K562 (cell line): ENCODE results near the gene CAPS. TPM values are rescaled to one million over a fixed set of nuclear protein-coding genes. Genes with fewer than 3 reads are reported as not detected.

Experiments used
- ATAC-seq: fragments of 200-7000 bp; cut with Tn5 transposase; 3 replicates; pipeline ENCODE4 v1.9.1; 2020; ENCODE audit warnings: moderate library complexity
- BruUV-seq: library from RNA; stranded (reverse); fragments of 400-500 nt; replicated peaks from 2 replicates; lab custom pipeline; 2021; lab: Mats Ljungman, UMichigan
- CTCF ChIA-PET: fragments of 300-600 bp; formaldehyde crosslinking; extraction: SDS; loops from one replicate; lab custom pipeline; 2021; ENCODE audit warnings: low intra/inter-chr PET ratio; lab: Yijun Ruan, JAX
- POLR2A ChIA-PET: fragments of 300-600, 350-650 bp; sonication (Branson Sonifier 250); formaldehyde crosslinking; extraction: SDS; loops from one replicate; lab custom pipeline; 2021; ENCODE audit warnings: antibody characterized with exemption, inconsistent platforms; lab: Yijun Ruan, JAX
- DNase-seq, 4 experiments: peaks; one replicate each; pipeline versions ENCODE4 v3.0.0 to v3.0.0-alpha.2; 2011 to 2018; ENCODE audit warnings: low spot score in 3 of 4, mixed read lengths in 3 of 4; ENCODE audit errors: extremely low read depth in 1 of 4
- FAIRE-seq: peaks from 2 replicates; lab custom pipeline; 2011; peaks lifted over from hg19 to GRCh38; lab: Jason Lieb, UNC
- H2AFZ ChIP-seq: 2 replicates; pipeline ENCODE4 v1.6.0; 2011; ENCODE audit warnings: low read depth, low read length, control low read depth, inconsistent platforms
- H3K27ac ChIP-seq: fragments of 200-600 bp; 3 replicates; pipeline ENCODE4 v1.8.0; 2011; ENCODE audit warnings: low read depth, mild to moderate bottlenecking, control low read depth, inconsistent platforms, low read length, moderate library complexity, mixed read lengths; ENCODE audit errors: extremely low read depth
- H3K27me3 ChIP-seq, 2 experiments: fragments of 300-600 bp in 1 of 2; 2 replicates in 1 of 2; 3 replicates in 1 of 2; pipeline versions ENCODE4 v1.6.0 to v1.8.0; 2011; ENCODE audit warnings: inconsistent platforms in 2 of 2, low read length in 2 of 2, mild to moderate bottlenecking in 1 of 2, mixed read lengths in 1 of 2, moderate library complexity in 1 of 2; ENCODE audit not compliant: control insufficient read depth in 2 of 2, insufficient read depth in 2 of 2
- H3K36me3 ChIP-seq: fragments of 300-600 bp; 3 replicates; pipeline ENCODE4 v1.8.0; 2011; ENCODE audit warnings: mild to moderate bottlenecking, low read length, inconsistent platforms; ENCODE audit not compliant: control insufficient read depth, insufficient read depth
- H3K4me1 ChIP-seq, 2 experiments: fragments of 200-600 bp in 1 of 2; replicated peaks in 1 of 2; 2 replicates in 1 of 2; 3 replicates in 1 of 2; pipeline versions ENCODE4 v1.5.1 to v1.8.0; 2011; ENCODE audit warnings: inconsistent platforms in 2 of 2, low read length in 2 of 2, mild to moderate bottlenecking in 1 of 2, mixed read lengths in 1 of 2, moderate library complexity in 1 of 2; ENCODE audit not compliant: control insufficient read depth in 2 of 2, insufficient read depth in 2 of 2
- H3K4me2 ChIP-seq: 2 replicates; pipeline ENCODE4 v1.6.1; 2011; ENCODE audit warnings: low read length, control low read depth, inconsistent platforms, mixed read lengths; ENCODE audit not compliant: insufficient read depth
- H3K4me3 ChIP-seq: fragments of 200-600 bp; sonication (generic), shearing (Covaris generic); 2 replicates; pipeline ENCODE4 v1.5.1; 2016; ENCODE audit warnings: control low read depth, inconsistent platforms
- H3K79me2 ChIP-seq: fragments of 200-600 bp; 3 replicates; pipeline ENCODE4 v1.8.0; 2011; ENCODE audit warnings: low read length, inconsistent platforms; ENCODE audit not compliant: control insufficient read depth, insufficient read depth
- H3K9ac ChIP-seq, 2 experiments: 2 replicates each; pipeline versions ENCODE4 v1.6.0 to v1.6.1; 2011; ENCODE audit warnings: low read depth in 2 of 2, low read length in 2 of 2, control low read depth in 1 of 2, inconsistent platforms in 1 of 2, mild to moderate bottlenecking in 1 of 2, mixed read lengths in 1 of 2; ENCODE audit not compliant: insufficient read depth in 1 of 2
- H3K9me1 ChIP-seq: one replicate; pipeline ENCODE4 v1.6.0; 2011; ENCODE audit warnings: inconsistent platforms, mild to moderate bottlenecking, low read length, moderate library complexity; ENCODE audit not compliant: control insufficient read depth, insufficient read depth
- H3K9me3 ChIP-seq: replicated peaks from 2 replicates; pipeline ENCODE4 v1.5.1; 2011; ENCODE audit warnings: low read depth, low read length, inconsistent platforms; ENCODE audit not compliant: control insufficient read depth, insufficient read depth
- H4K20me1 ChIP-seq: replicated peaks from 2 replicates; pipeline ENCODE4 v1.6.1; 2011; ENCODE audit warnings: low read length, inconsistent platforms, mixed read lengths; ENCODE audit not compliant: control insufficient read depth, insufficient read depth
- BRD4 ChIP-seq: fragments of 200-600 bp; sonication (generic); IDR thresholded peaks from 2 replicates; pipeline ENCODE4 v1.6.1; 2017; ENCODE audit warnings: inconsistent platforms
- GATAD2A ChIP-seq: fragments of 450-650 bp; IDR thresholded peaks from 2 replicates; pipeline ENCODE4 v1.6.1; 2017
- HNRNPL ChIP-seq: fragments of 200-400 bp; formaldehyde crosslinking; IDR thresholded peaks from 2 replicates; pipeline ENCODE4 v1.6.1; 2017; ENCODE audit warnings: low read depth, mild to moderate bottlenecking, low read length
- HNRNPUL1 ChIP-seq: fragments of 200-400 bp; formaldehyde crosslinking; IDR thresholded peaks from 2 replicates; pipeline ENCODE4 v1.6.1; 2017; ENCODE audit warnings: low read length
- JUND ChIP-seq, 2 experiments: IDR thresholded peaks; 2 replicates in 1 of 2; 3 replicates in 1 of 2; pipeline ENCODE4 v1.6.1; 2011; ENCODE audit warnings: borderline replicate concordance in 2 of 2, low read depth in 2 of 2, low read length in 2 of 2, improper control_type of control experiment in 1 of 2, missing biosample characterization in 1 of 2, missing genetic modification characterization in 1 of 2, missing genetic modification reagents in 1 of 2
- KAT8 ChIP-seq: fragments of 450-650 bp; IDR thresholded peaks from 2 replicates; pipeline ENCODE4 v1.6.1; 2016; ENCODE audit warnings: low read depth, mild to moderate bottlenecking
- KLF16 ChIP-seq: IDR thresholded peaks from 2 replicates; pipeline ENCODE4 v1.6.1; 2016; ENCODE audit warnings: antibody characterized with exemption
- MAFG ChIP-seq: fragments of 450-650 bp; conservative IDR thresholded peaks from 2 replicates; pipeline ENCODE4 v1.6.1; 2016; ENCODE audit warnings: missing genetic modification characterization, missing compliant biosample characterization
- MTA2 ChIP-seq: fragments of 450-650 bp; IDR thresholded peaks from 2 replicates; pipeline ENCODE4 v1.6.1; 2016; ENCODE audit warnings: low read depth
- PURB ChIP-seq: sonication (generic); formaldehyde crosslinking; IDR thresholded peaks from 2 replicates; pipeline ENCODE4 v1.9.0; 2021; ENCODE audit warnings: low read depth, mild to moderate bottlenecking, missing genetic modification reagents
- RBM14 ChIP-seq: fragments of 200-400 bp; formaldehyde crosslinking; IDR thresholded peaks from 2 replicates; pipeline ENCODE4 v1.6.1; 2018; ENCODE audit warnings: low read depth, mild to moderate bottlenecking, low read length, moderate library complexity, borderline replicate concordance; ENCODE audit not compliant: insufficient read depth
- SP2 ChIP-seq: IDR thresholded peaks from 2 replicates; pipeline ENCODE4 v1.6.1; 2011; ENCODE audit warnings: mild to moderate bottlenecking, low read depth, low read length, moderate library complexity; ENCODE audit not compliant: poor library complexity, severe bottlenecking; ENCODE audit errors: extremely low read depth
- TCF7 ChIP-seq: sonication (generic); IDR thresholded peaks from 2 replicates; pipeline ENCODE4 v1.6.1; 2016; ENCODE audit warnings: antibody characterized with exemption, borderline replicate concordance
- ZC3H4 ChIP-seq: sonication (generic); formaldehyde crosslinking; IDR thresholded peaks from 2 replicates; pipeline ENCODE4 v1.9.0; 2021; ENCODE audit warnings: missing genetic modification reagents, borderline replicate concordance
- ZNF699 ChIP-seq: fragments of 250-450 bp; sonication (Bioruptor Pico); IDR thresholded peaks from 2 replicates; pipeline ENCODE4 v1.8.0; 2021; ENCODE audit warnings: mild to moderate bottlenecking, moderate library complexity; ENCODE audit not compliant: insufficient replicate concordance
- ZSCAN29 ChIP-seq: fragments of 450-650 bp; IDR thresholded peaks from 2 replicates; pipeline ENCODE4 v1.6.1; 2017
- ZSCAN32 ChIP-seq: fragments of 450-650 bp; formaldehyde crosslinking; IDR thresholded peaks from 2 replicates; pipeline ENCODE4 v1.4.0; 2020; ENCODE audit warnings: mild to moderate bottlenecking, moderate library complexity
- WGBS: fragments of 100-300 bp; shearing (Covaris generic); methylation state at CpG from one replicate; pipeline ENCODE4 v1.1.6; 2016; ENCODE audit warnings: low coverage, mixed read lengths; ENCODE audit not compliant: insufficient coverage; ENCODE audit errors: missing lambda C conversion rate; 5-methylcytosine and 5-hydroxymethylcytosine counted together
- in situ Hi-C: fragments of 300-500 bp; cut with MboI; formaldehyde crosslinking; loops from 4 replicates; pipeline ENCODE4 v1.15.0; 2018; ENCODE audit warnings: inconsistent platforms, mixed read lengths
- intact Hi-C: fragments of 100-400 bp; cut with micrococcal nuclease; formaldehyde crosslinking; loops from 2 replicates; pipeline ENCODE4 v1.14.2; 2022
- polyA plus RNA-seq, 8 experiments: library from polyadenylated mRNA; depleted of rRNA in 4 of 8; stranded (reverse) in 5 of 8; unstranded in 3 of 8; fragments of >200 nt; fragmentation: Nextera tagmentation in 2 of 8; fragmentation: Illumina TruSeq in 1 of 8; extraction: Ambion mirVana in 2 of 8; extraction: Trizol in 1 of 8; gene quantifications; 2 replicates each; pipeline versions ENCODE4 v1.2.1 to v1.2.3, GENCODE V29; 2011 to 2014; ENCODE audit warnings: inconsistent platforms in 1 of 8, missing spikeins in 1 of 8
- total RNA-seq, 7 experiments: library from RNA; depleted of rRNA in 6 of 7; stranded (reverse); fragments of >200 nt in 6 of 7; fragmentation: Illumina TruSeq in 2 of 7; extraction: Trizol in 2 of 7; gene quantifications; 2 replicates each; pipeline versions ENCODE4 v1.2.1 to v1.2.3, GENCODE V29; 2011 to 2021; ENCODE audit warnings: low replicate concordance in 1 of 7

Gene CAPS
- total and polyA plus RNA-seq, 9 of the 15 experiments (the other 6 are each of a cell fraction or from before 2014, with no cell fraction given) = 0.15 to 4.0 (median 0.91) TPM

GRCh38 chr19:5910638-5910907, 3.5 kb upstream of the CAPS start:
- CTCF ChIA-PET = no interaction called here

More at GRCh38 chr19:5910638-5910907, 3.5 kb upstream of the CAPS start:
- no peak for FAIRE-seq
- TF ChIP-seq ZSCAN29 = no peak
- TF ChIP-seq TCF7 = no peak
- TF ChIP-seq MTA2 = no peak
- TF ChIP-seq KAT8 = no peak
- no peak for TF ChIP-seq HNRNPL
- TF ChIP-seq ZSCAN32 = no peak
- TF ChIP-seq KLF16 = no peak
- no peak for TF ChIP-seq HNRNPUL1
- no peak for TF ChIP-seq JUND (IDR thresholded peaks at IDR 0.05; ENCODE audit: borderline replicate concordance, low read depth, low read length)
- TF ChIP-seq JUND (tag; IDR thresholded peaks at IDR 0.05; ENCODE audit: borderline replicate concordance, low read depth, low read length) = no peak
- no peak for TF ChIP-seq ZNF699 (CRISPR knock-in tag)
- TF ChIP-seq SP2 = no peak
- TF ChIP-seq ZC3H4 (CRISPR knock-in tag) = no peak
- no peak for TF ChIP-seq MAFG
- TF ChIP-seq BRD4 = no peak
- TF ChIP-seq GATAD2A = no peak
- TF ChIP-seq RBM14 = no peak
- TF ChIP-seq PURB = no peak
- no peaks in the 10 kb centered on the region for H3K79me2 ChIP-seq
- POLR2A ChIA-PET = interaction anchor here (0.6 kb wide), 1 partner anchor 288 kb away, joined by 3 read pairs; the partner anchor contains the start of genes SAFB and SAFB2
- no TSS peak for BruUV-seq
- no peak overlapping the region for H3K4me3 ChIP-seq
- no peaks in the 10 kb centered on the region for H4K20me1 ChIP-seq
- WGBS = 100% methylated on average over 1 of the region's 1 CpG
- no peaks in the 10 kb centered on the region for H3K9me3 ChIP-seq
- H3K27me3 ChIP-seq = no peaks in the 10 kb centered on the region
- H3K4me1 ChIP-seq = peaks cover 0 to 22% of the 10 kb centered on the region in 2 experiments; a peak in 2 of 5 replicates
- no peak overlapping the region for H2AFZ ChIP-seq
- intact Hi-C loops = no loop called here
- no peak overlapping the region for H3K9ac ChIP-seq
- no peak overlapping the region for H3K27ac ChIP-seq
- DNase-seq = no peak
- H3K9me1 ChIP-seq = no peaks in the 10 kb centered on the region
- peaks cover 16% of the 10 kb centered on the region; the same call in 1 of the 3 replicates for H3K36me3 ChIP-seq
- in situ Hi-C loops = no loop called here
- ATAC-seq = no peak
- no peak overlapping the region for H3K4me2 ChIP-seq
